Cardiac fibroblast (primary cell): ENCODE results near the gene CLEC16A.

ENCODE experiments used
- DNase-seq, 2 donors: peaks; one replicate each; pipeline versions ENCODE4 v3.0.0 to v3.0.0-alpha.2; 2010; ENCODE audit warnings: low read depth in 2 of 2
- H3K4me3 ChIP-seq, 2 donors: replicated peaks in 1 of 2; 1 replicate in 1 of 2; 2 replicates in 1 of 2; pipeline ENCODE4 v1.5.1; 2011; ENCODE audit warnings: low read depth in 2 of 2, low read length in 2 of 2, mild to moderate bottlenecking in 2 of 2, moderate library complexity in 1 of 2
- CTCF ChIP-seq: IDR thresholded peaks from one replicate; pipeline ENCODE4 v1.5.1; 2011; ENCODE audit warnings: low read depth, mild to moderate bottlenecking, low read length, inconsistent platforms

Gene CLEC16A

DNA sequence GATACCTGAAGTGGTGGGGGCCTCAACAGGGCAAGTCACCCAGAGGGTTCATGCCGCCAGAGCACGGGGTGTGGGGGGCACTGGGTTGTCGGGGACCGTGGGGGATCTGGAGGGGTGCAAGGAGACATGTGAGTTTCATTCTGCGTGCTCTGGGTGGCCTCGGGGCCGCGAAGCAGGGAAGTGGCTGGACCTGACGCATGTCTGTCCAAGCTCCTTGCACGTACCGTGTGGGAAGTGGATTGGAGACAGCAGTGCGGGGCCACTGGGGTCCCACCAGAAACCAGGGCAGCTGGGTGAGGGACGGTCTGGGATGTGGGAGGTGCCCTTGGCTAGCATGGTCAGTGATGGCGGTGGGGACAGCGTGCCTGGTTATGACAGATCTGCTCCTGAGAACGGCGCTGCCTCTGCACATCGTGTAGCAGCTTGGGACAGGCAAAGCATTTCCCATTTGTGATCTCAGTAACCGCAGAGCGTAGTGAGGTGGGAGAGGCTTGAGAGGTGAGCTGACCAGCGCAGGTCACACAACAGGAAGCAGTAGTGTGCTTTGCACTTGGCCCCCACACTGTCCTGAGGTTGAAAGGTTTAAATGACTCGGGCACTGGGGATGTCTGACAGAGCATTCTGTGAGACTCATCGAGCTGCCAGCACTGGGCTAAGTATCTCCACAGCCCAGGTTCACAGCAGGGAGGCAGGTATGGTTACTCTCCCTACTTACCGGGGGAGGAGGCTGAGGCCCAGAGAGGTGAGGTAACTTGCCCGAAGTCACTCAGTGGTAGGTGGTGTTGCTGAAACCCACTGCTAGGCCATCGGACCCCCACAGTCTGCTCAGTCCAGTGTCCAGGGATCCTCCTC is 197.3 kb downstream of the CLEC16A start:
- no peak for DNase-seq
- TF ChIP-seq CTCF, result no peak
- H3K4me3 ChIP-seq, result no peak overlapping the region

- no peak for TF ChIP-seq CTCF
- no peak for DNase-seq
Measured at GRCh38 chr16:11142261-11142630, 197.9 kb downstream of the CLEC16A start.

GRCh38 chr16:11142951-11143350 is 198.6 kb downstream of the CLEC16A start:
- no peak overlapping the region for H3K4me3 ChIP-seq
- TF ChIP-seq CTCF, result no peak
- DNase-seq, result no peak

More at GRCh38 chr16:11142261-11142630, 197.9 kb downstream of the CLEC16A start:
- no peak overlapping the region for H3K4me3 ChIP-seq

GRCh38 chr16:11143372-11144035 is 199.1 kb downstream of the CLEC16A start:
- TF ChIP-seq CTCF, result no peak
- no peak overlapping the region for H3K4me3 ChIP-seq
- no peak for DNase-seq

DNA sequence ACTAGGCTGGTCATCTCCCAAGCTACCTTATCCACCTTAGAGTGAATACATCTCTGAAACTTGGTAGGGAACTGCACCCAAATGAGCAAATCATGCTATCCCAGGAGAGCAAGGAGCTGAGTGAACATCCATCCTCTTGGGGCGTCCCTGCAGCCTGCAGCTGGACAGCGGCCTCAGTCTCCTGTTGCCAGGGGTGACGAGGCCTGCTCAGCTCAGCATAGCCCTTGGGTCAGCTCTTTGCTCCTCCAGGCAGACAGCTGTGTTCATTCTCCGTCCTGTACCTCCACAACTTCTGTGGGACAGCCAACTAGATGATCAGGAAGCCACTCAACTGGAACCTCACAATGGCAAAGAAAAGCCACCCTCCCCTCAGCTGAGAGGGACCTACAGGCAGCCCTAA is 199.8 kb downstream of the CLEC16A start:
- no peak for DNase-seq
- no peak for TF ChIP-seq CTCF
- no peak overlapping the region for H3K4me3 ChIP-seq

DNA sequence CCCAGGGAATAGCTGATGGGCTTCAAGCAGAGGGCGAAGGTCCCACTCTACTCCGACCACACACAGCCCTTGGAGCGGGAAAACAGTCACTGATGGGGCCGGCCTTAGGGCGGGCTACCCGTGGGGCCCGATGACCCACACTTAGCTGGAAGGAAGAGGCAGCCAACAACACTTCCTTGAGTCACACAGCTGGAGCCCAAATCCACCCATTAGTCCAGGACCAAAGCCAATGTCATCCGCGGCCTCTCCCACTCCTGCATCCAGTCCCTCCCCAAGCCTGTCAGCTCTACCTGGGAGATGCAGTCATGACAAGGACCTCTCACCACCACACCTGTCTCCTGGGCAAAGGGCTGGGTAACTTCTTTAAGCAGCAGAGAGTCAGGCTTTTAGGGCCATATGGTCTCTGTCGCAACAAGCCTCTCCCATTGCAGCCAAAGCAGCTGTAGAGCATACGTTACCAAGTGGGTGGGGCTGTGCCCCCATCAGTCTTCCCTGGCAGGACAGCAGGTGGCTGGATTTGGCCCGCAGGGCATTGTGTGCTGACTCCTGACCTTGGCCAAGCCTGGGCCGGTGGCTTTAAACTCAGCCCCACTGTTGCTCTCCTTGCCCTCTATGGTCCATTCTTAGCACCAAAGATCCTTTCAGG is 200.9 kb downstream of the CLEC16A start:
- H3K4me3 ChIP-seq, result no peak overlapping the region
- peak; percentile 31 to 63 for DNase-seq
- no peak for TF ChIP-seq CTCF
